Body of pancreas (tissue), 4 donors: Measurements from ENCODE around the gene POLR2B.

Source experiments
- CTCF ChIP-seq, 7 experiments: fragments of 450-650 bp in 4 of 7; fragments of 200-600 bp in 3 of 7; sonication (generic) in 3 of 7; IDR thresholded peaks; one replicate each; pipeline ENCODE4 v1.5.1; 2016 to 2019; ENCODE audit warnings: antibody characterized with exemption in 7 of 7
- POLR2A ChIP-seq, 3 donors: fragments of 450-650 bp; IDR thresholded peaks; one replicate each; pipeline ENCODE4 v1.6.1; 2016; ENCODE audit warnings: antibody characterized with exemption in 3 of 3, mild to moderate bottlenecking in 2 of 3

- TF ChIP-seq POLR2A (IDR thresholded peaks at IDR 0.05) (no peak), CTCF (IDR thresholded peaks at IDR 0.05) (no peak)
Observed at GRCh38 chr4:57059890-57060716, 81.4 kb downstream of the POLR2B start.
